ENCODE data around the gene PLEKHM3.

Gene PLEKHM3

DNA sequence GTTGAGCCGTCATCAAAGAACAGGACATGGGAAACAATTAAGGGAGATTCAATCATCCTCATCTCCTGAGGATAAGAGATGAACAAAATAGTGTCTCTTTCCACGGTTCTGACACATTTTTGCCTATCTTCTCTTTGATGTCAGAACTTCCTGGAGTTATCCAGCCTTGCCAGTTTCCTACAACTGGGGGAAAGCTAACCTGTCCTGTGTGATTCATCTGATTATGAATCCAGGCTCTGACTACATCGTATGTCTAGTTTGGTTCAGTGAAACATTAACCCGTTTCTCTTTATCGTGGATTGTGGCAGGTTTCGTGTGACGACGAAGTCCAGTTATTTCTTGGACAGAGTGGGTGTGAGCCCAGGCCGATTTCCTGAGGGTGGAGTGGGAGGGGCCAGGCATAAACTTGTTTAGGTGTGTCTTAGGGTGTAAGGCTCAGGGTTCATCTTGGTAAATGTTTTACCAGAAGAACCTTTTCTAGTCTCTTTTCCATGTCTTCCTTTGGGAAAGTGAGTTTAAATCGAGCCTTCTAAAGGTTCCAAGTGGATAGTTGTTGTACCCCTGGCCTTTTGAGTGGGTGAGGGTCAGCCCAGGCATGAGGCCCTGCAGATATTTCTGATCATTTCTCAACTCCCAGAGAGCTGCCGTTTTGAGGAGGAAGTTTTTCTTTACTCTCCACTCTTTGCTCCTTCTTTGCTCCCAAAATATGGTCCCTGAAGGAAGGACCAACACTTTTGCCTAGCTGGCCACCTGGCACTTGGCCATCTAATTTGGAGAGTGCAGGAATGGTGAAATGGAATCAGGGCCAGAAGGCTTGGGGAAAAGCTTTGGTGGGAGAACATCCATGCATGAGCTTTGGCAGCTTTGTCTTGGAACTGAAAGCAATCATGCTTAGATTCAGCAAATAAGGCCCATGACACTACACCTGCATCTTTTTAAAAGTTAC, 205.2 kb downstream of the PLEKHM3 start:
- H3K36me3 ChIP-seq (ENCODE audit: control insufficient read depth, insufficient read depth, low read length): no peaks in the 10 kb centered on the region
- no peak for DNase-seq (ENCODE audit: extremely low read depth, insufficient read length)
- no peak overlapping the region for H3K4me3 ChIP-seq (replicated peaks; ENCODE audit: low read depth, low read length)
- TF ChIP-seq, protein P1, sequence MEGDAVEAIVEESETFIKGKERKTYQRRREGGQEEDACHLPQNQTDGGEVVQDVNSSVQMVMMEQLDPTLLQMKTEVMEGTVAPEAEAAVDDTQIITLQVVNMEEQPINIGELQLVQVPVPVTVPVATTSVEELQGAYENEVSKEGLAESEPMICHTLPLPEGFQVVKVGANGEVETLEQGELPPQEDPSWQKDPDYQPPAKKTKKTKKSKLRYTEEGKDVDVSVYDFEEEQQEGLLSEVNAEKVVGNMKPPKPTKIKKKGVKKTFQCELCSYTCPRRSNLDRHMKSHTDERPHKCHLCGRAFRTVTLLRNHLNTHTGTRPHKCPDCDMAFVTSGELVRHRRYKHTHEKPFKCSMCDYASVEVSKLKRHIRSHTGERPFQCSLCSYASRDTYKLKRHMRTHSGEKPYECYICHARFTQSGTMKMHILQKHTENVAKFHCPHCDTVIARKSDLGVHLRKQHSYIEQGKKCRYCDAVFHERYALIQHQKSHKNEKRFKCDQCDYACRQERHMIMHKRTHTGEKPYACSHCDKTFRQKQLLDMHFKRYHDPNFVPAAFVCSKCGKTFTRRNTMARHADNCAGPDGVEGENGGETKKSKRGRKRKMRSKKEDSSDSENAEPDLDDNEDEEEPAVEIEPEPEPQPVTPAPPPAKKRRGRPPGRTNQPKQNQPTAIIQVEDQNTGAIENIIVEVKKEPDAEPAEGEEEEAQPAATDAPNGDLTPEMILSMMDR (IDR thresholded peaks at IDR 0.05; ENCODE audit: insufficient read depth, low read length, poor library complexity, severe bottlenecking): no peak
- no peaks in the 10 kb centered on the region for H3K27me3 ChIP-seq (replicated peaks; ENCODE audit: control insufficient read depth, insufficient read depth, low read length)

- DNase-seq (ENCODE audit: extremely low read depth, insufficient read length): no peak
- Histone ChIP-seq H3K27me3 (replicated peaks; ENCODE audit: control insufficient read depth, insufficient read depth, low read length) (no peaks in the 10 kb centered on the region), H3K36me3 (ENCODE audit: control insufficient read depth, insufficient read depth, low read length) (no peaks in the 10 kb centered on the region), H3K4me3 (replicated peaks; ENCODE audit: low read depth, low read length) (no peak overlapping the region)
- TF ChIP-seq, protein P1 (IDR thresholded peaks at IDR 0.05; ENCODE audit: insufficient read depth, low read length, poor library complexity, severe bottlenecking): no peak
Measured at GRCh38 chr2:207819021-207819797, 206.1 kb downstream of the PLEKHM3 start.

GRCh38 chr2:207816546-207816945, 208.8 kb downstream of the PLEKHM3 start:
- Histone ChIP-seq H3K4me3 (replicated peaks; ENCODE audit: low read depth, low read length) (no peak overlapping the region), H3K36me3 (ENCODE audit: control insufficient read depth, insufficient read depth, low read length) (no peaks in the 10 kb centered on the region), H3K27me3 (replicated peaks; ENCODE audit: control insufficient read depth, insufficient read depth, low read length) (no peaks in the 10 kb centered on the region)
- no peak for DNase-seq (ENCODE audit: extremely low read depth, insufficient read length)
- TF ChIP-seq, protein P1 (IDR thresholded peaks at IDR 0.05; ENCODE audit: insufficient read depth, low read length, poor library complexity, severe bottlenecking): no peak

DNA sequence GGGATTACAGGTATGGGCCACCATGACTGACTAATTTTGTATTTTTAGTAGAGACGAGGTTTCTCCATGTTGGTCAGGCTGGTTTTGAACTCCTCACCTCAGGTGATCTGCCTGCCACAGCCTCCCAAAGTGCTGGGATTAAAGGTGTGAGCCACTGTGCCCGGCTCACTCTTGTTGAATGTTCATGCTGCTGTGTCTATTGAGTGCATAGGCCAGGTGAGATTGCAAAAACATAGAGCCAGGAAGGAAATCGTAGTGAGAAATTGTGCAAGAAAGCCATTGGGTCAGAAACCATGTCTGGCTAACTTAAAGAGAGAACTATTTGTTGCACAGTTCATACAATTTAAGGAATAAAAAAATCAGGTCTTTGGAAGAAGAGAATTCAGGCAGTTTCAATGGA, 210.1 kb downstream of the PLEKHM3 start:
- H3K27me3 ChIP-seq (replicated peaks; ENCODE audit: control insufficient read depth, insufficient read depth, low read length): no peaks in the 10 kb centered on the region
- H3K36me3 ChIP-seq (ENCODE audit: control insufficient read depth, insufficient read depth, low read length): no peaks in the 10 kb centered on the region
- TF ChIP-seq, protein P1 (IDR thresholded peaks at IDR 0.05; ENCODE audit: insufficient read depth, low read length, poor library complexity, severe bottlenecking): no peak
- no peak overlapping the region for H3K4me3 ChIP-seq (replicated peaks; ENCODE audit: low read depth, low read length)
- no peak for DNase-seq (ENCODE audit: extremely low read depth, insufficient read length)

- H3K4me3 ChIP-seq (replicated peaks; ENCODE audit: low read depth, low read length): no peak overlapping the region
- no peak for DNase-seq (ENCODE audit: extremely low read depth, insufficient read length)
Measured at GRCh38 chr2:207813942-207814341, 211.4 kb downstream of the PLEKHM3 start.

More at GRCh38 chr2:207813942-207814341, 211.4 kb downstream of the PLEKHM3 start:
- Histone ChIP-seq H3K36me3 (ENCODE audit: control insufficient read depth, insufficient read depth, low read length) (no peaks in the 10 kb centered on the region), H3K27me3 (replicated peaks; ENCODE audit: control insufficient read depth, insufficient read depth, low read length) (no peaks in the 10 kb centered on the region)
- TF ChIP-seq, protein P1 (IDR thresholded peaks at IDR 0.05; ENCODE audit: insufficient read depth, low read length, poor library complexity, severe bottlenecking): no peak

Data from GM06990 (cell line).